Stimulated activated CD4-positive, alpha-beta T cell treated with anti-CD3 and anti-CD28 coated beads, Interleukin-2, amount 100 ng/mL, for 24 hours (primary cell): Measurements from ENCODE around the gene NCBP2L.
A peak's percentile ranks its signal among the peaks of the same experiment; 100 is the strongest.

ENCODE experiments used
- DNase-seq, 2 donors: peaks; one replicate each; pipeline ENCODE4 v3.0.0-alpha.2; 2020

The NCBP2L gene

DNA sequence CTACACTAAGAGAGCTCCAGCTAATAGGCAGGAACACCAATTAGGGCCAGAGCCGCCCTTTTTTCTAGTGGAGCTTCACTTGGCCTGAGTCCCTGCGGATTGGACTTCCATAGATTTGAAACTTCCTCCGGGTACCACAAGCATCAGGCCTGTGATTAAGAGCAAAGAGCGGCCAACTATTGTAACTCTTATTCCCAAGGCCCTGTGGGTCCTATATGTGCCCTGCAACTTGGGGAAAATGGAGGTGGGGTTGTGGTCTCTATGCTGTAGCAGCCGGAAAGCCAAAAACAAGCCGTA is at the start of gene NCBP2L:
NCBP2L (plus strand) TSS at position 198 of the 297 bp plus-strand sequence. CDS start 16,488 bp downstream, outside the sequence.
- DNase-seq, result no peak

DNA sequence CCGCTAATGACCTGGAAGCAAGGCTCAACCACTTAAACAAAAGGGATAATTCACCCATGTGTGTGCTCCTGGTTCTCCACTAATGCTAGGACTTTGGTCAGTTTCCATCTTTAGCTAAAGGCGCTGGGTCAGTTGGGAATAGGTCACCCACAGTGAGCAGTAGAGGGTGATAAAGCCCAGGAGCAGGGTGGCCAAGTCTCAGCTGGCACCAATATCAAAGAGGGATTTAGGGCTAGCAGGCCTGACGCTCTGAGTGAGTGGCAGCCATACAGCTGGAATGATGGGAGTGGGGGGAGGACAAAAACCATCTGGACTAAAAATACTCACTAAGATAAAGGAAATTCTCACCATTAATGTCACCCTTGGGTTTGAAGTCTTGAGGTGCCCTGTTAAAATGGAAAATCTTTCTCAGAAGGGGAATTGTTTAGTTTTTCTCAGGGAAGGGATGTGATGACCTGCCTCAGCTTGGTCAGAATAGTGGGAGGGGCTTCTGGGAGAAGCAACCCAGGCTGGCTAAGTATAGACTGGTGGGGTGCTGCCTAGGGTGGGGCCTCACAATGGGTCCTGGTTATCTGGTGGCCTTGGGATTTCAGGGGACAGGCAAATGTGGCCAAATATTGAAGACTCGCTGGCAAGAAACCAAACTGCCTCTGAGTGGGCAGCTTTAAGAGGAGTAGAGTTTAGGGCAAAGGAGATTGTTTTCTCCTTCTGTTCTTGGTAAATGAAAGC is 49.0 kb upstream of the NCBP2L start:
- no peak for DNase-seq

DNA sequence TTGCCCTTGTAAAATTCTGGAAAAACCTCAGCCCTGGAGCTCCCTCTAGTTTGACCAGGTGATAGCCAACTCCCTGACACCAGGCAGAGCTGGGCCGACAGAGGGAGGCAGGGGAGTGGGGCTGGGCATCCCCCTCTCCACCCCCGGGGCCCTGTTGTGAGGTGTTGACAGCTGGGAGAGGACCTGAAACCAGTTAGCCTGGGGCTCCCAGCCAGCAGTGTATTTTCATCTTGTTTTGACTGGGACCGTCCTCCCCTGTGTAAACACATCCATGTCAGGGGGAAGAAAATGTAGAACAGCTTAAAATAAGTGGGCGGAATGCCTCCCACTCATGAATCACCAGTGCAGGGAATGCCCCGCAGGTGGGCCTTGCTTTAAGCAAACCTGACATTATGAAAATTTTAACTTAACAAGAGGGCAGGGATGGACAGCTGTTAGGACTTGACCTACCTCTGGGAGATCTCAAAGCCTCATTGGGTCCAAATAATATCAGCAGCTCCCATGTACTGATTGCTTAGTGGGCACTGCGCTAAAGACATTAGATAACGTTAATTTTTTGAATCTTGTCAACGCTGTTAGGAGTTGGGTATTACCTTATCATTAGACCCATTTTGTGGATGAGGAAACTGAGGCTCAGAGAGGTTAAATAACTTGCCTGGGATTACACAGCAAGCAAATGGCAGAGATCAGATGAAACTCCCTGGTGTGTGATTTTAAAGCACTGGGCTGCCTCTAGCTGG is 47.8 kb upstream of the NCBP2L start:
- peak in 1 of 2 donors; percentile 19 for DNase-seq

DNA sequence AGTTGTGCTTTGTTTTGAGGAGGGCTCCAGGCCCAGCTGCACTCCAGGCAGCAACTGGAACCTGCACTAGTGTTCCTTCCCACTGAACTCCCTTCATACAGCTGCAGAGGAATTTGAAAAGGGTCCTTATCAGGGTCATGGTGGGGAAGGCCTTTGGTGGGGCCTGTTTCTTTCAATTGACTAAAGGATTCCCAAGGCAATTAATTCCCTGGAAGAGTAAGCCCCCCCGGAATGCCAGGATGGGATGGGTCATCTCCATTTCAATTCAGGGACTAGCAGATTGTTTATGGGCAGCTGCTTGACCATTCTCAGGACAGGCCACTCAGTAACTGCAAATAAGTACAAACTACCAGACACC is 47.3 kb upstream of the NCBP2L start:
- no peak for DNase-seq

DNA sequence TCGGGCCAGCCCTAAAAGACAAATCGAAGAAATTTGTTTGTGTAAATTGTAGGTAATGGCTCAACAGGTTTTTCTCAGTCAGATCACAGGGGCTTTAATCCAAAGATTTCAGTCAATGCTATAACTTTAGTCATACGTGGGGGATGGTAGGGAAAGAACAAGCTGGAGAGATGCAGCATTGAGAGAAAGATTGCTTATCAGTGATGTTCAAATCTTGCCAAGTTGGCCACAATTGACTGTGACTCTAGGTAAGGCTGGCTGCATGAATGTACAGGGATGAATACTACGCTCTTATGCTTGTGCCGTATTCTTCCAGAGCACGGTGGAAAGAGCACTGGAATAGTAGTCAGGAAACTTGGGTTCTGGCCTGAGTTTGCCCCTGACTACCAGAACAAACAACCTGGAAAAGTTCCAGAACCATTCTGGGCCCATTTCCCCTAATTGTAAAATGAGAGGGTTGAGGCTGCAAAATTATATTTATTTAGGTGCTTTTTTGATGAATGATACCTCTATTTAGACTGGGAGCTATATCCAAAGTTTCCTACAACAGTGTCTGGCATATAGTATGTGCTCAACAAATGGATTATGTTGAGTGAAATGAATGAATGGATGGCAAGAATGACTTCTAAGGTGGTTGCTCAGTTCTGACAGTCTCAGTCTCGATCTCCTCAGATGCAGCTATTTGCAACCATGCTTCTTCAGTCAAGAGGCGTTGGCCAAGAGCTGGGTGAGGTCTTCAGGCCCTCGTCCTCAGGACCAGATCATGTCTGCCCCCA is 46.4 kb upstream of the NCBP2L start:
- no peak for DNase-seq

DNA sequence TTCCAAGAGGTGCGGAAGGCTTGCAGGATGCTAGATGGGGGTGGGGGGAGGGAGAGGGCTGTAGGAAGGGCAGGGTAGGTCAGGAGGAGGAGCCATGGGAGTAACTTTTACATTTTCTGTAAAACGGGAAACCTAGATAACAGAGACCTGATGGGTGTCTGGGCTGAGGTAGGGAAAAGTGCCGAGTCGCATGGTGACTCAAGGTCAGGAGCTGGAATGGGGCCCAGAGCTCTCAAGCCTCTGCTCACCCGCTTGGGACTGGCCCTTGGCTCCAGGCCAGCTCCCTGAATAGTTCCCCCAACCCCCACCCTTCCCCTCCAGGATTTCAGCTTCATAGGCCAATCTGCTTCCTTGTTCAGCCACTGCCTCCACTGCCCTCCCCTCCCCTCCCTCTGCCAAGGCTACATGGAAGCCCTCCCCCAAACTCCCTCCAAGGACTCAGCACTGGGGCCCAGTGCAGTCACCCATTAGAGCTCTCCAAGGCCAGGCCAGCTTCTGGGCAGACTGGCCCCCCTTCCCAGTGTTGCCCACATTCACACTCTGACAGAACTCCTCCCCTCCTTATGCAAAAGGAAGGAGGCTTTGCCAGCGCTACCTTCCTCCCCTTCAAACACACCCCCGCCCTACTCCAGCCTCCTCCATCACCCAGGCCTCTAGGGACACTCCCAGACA is 45.6 kb upstream of the NCBP2L start:
- DNase-seq, result no peak

DNA sequence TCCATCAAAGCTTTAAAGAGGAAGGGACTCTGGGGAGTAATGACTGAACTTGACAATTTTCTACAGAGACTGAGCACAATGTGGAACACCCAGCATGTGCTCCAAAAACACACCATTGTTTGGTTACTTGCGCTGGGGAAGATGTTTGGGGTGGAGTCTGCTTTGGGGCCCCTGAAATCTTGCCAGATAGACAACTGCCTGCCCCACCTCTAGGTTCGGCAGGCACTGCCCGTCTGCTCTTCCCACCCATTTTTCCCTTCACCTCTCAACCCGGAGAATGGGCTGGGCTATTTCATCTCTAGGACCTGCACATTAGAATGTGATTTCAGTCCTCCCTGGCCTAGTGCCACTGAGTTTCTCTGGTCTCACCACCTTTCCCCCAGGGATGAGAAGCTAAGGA is 43.8 kb upstream of the NCBP2L start:
- DNase-seq, result no peak

DNA sequence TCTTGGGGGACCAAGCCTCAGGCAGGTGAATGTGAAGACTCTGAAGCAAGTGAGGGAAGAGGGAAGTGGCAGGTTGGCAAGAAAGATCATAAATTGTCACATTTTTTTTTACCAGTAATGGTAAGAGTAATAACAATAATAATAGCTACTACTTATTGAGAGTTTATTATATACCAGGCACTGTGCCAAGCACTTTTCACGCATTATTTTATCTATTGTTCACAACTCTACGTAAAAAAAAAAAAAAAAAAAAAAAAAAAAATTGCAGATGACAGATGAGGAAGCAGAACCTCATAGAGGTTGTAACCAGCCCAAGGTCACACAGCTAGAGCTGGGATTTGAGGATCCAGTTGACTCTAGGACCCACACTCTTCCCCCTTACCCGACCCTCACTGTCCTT is 42.9 kb upstream of the NCBP2L start:
- no peak for DNase-seq

DNA sequence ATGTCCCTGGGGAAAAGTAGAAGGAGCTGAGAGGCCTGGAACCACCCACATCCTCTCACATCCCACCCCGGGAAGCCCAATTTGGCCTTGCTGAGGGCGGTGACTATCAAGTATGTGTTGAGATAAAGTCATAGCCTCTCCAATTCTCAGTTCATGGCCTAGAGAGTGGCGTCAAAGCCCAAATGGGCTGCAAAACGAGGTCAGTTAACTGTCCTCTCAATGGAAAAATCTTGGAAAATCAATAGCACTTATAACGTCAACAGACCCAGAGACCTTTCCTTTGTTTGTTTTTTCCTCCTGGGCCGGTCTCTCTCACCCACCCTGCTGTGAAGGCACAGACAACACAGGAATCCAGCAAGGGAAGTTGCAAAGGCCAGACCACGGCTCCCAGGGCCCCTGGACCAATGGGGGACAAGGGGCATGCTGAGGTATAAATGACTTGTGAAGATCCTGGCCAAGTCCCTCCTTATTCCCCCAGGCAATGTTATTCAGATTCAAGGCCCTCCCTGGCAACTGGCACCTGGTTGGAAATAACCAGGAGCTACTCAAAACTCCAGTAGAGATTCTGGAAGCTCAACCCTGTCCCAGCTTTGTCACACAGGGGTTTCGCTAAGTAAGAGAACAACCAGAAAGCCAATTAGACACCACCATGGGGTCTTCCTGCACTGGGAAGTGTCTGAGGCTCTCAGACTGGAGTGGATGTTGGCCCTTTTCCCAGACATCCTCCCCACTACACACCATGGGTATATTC is 40.6 kb upstream of the NCBP2L start:
- DNase-seq, result no peak

DNA sequence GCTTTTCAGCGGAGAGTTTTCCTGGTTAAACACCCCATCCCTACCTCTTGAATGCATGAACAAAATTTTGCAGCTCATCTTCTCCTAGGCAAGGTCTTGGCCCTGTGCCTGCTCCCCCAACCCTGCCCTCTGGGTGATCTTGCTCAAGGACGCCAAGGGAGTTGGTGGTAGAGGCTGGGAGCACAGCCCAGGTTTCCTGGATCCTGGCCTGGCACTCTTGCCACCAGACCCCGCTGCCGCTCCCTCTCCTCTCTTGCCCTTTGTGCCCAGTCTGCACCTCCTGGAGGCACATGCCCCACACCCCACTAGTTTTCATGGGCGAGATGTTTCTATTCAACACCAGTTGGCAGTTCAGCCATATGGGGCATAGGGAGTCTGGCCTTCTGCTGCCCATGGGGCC is 39.3 kb upstream of the NCBP2L start:
- DNase-seq, result no peak

DNA sequence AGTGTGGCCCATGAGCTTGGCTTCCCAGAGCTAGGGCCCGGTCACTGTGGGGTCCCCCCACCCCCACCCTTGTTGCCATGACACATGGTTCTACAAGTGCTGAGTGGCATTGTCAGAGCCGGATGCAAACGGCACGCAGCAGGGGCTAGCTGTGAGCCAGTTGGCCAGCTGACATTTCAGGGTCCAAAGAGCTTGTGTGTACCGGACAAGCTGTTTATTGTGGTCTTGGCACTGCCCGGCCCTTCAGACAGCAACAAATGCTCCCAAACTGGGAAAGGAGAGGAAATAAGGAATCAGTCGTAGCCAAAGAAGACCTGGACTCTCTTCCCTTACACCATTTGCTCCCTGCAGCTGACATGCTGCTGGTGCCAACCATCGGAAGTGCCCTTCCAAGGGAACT is 38.8 kb upstream of the NCBP2L start:
- DNase-seq, result no peak

DNA sequence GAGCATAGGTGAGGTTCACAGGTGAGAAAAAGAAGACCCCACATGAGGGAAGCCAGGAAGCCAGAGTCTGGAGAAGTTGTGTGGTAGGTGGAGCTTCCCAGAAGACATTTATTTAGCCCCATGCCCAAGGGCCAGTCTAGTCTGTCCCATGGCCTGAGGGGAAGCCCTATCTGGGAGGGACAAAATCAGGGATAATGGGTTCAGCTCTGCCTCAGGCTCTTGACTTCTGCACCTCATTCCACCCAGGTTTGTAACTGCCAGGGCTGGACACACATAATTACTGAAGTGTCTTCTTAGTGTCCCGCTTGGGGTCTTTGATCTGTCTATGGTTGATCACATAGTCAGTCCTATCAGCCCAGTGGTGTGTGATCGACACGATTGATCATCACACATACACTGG is 38.0 kb upstream of the NCBP2L start:
- no peak for DNase-seq

DNA sequence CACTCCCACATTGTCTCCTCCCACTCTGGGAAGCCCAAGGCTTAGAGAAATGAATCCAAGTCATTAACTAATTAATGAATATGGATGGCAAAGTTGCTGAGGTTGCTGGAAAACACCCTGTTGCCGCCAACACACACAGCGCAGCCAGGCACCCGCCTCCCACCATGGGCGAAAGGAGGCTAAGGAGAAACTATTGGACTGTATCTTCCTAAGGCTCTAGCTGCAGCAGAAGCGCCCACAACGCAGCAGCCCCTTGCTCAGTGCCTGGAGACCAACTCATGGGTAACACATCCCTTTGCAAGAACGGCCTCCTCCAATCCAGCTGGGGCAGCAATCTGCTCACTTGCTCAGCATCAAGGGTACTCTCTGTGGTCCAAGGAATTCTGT is 36.1 kb upstream of the NCBP2L start:
- DNase-seq, result no peak

DNA sequence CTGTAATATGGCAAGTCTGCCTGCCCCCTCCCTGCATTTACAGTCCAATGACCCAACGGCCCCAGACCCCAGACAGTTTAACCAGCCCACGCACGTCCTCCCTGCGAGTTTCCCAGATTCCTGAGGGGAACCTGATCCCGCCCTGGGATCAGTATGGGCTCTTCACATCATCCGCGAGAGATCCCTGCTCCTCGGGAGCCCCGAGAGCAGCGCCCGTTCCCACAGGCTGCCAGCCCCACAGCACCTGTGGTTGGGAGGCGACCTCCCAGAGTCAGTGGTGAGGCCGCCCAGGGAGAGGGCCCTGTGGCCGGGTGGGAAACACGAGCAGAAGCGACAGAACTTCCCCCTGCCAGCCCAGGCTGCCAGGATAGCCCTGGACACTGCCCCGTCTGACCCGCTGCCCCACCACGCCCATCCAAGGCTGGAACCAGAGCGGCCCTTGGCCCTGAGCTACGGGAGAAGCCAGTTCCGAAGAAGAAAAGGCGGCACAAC is 34.8 kb upstream of the NCBP2L start:
- DNase-seq, result no peak

DNA sequence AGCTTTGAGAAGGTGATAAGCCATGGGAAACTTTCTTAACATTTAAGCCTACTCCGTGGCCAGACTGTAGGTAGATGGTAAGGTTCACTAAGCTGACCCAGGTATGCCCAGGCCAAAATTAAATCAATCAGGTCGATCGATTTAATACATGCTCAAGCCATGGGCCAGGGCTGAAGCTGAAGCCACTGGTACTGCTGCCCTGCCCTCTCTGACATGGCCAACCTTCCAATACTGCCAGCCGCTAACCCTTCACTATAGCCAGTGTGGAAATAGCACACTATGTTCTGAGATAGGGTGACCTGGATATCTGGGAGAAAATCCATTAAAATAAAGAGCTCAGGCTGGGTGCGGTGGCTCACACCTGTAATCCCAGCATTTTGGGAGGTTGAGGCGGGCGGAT is 33.5 kb upstream of the NCBP2L start:
- DNase-seq, result no peak

DNA sequence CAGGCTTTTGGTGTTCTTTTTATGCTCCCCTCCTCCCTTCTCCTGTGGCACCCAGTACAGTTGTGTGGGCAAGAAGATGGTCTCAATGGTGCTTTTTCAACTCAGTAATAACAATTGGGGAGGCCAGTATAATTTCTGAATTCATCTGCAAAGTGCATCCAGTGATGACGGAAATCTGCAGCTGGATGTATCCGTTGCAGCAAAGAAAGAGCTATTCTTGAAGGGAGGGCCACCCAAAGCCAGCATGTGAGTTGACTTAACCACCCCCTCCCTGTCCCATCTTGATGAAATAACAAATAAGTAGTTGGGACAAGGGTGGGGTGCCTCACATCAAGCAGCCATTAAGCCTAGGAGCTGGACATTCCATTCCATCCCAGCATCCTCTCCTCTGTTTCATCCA is 32.7 kb upstream of the NCBP2L start:
- DNase-seq, result no peak

DNA sequence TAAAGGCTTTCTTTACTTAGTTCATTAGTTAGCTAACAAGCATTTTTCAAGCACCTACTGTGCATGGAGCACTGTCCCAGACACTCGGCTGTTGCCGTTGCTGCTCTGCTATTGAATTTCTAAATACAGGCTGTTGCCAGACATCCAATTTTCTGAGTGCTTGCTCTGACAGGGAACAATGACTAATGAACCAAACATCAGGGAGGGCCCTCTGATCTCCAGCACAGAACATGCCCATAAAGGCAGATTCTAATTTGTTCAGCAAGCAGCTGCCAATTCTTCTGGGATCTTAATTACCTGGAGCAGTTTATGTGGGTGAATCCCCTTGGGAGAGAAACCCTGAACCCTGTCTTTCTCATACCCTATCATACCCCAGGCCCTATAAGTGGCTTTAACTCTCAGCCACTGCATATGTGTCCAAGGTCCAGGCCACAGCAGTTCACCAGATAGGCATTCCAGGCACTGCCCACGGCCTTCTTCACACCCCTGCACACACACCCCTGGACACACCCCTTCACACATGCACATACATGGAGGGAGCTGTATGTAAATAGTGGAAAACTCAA is 29.9 kb upstream of the NCBP2L start:
- no peak for DNase-seq

DNA sequence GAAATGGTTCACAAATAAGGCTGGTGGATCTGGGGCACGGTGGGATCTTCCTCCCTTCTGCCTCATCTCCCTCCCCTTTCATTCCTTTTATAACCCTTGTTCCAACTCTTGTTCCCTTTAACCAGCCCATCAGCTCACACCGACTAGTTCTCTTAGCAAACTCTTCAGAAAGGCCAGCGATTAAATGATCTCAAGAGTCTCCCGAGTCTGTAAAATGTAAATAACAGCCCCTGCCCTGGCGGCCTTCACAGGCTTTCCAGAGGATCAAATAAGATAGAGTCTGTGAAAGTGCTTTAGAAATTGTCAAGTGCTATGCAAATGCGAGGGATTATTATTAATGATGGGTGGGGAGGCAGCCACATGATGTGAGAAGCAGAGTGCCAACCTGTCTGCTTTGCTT is 29.0 kb upstream of the NCBP2L start:
- no peak for DNase-seq

DNA sequence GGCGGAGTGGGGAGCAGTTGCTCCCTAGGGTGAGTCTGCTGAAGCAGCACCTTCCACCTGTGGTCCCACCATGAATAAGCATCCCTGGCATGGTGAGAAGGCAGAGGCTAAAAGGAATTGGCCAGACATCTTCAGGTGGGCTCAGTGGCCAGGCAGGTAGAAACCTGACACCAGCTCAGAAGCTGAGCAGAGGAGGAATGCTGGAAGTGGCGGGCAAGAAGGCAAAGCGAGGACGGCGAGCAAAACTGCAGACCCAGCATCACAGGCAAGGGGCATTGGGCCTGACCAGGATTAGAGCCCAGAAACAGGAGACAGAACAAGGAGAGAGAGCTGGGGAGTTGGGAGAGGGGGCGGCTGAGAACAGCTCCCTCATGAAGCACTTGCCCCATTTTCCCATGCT is 27.3 kb upstream of the NCBP2L start:
- DNase-seq, result no peak

DNA sequence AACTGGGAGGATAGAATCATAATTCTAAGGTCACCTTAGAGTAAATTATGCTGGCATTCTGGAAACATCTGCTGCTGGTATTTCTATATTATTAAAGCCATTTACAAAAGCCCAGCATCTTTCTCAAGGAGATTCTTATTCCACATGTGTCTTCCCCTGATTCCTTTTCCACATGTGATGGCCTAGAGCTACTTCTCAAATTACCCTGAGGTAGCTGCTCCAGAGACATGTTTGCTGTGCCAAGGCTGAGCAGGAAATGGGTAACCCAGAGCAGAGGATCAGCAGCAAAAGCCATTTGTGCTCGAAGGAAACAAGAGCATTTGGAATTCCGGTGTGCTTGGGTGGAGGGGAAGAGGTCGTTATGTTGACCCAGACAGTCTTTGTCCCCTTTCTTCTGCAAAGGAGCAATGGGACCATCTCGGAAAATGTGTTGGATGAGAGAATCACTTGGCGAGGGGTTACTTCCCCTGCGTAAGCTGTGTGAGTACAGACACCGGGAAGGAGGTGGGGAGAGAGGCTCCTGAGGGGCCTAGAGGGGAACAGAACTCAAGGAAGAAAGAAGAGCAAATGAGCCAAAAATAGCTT is 26.6 kb upstream of the NCBP2L start:
- DNase-seq, result no peak

DNA sequence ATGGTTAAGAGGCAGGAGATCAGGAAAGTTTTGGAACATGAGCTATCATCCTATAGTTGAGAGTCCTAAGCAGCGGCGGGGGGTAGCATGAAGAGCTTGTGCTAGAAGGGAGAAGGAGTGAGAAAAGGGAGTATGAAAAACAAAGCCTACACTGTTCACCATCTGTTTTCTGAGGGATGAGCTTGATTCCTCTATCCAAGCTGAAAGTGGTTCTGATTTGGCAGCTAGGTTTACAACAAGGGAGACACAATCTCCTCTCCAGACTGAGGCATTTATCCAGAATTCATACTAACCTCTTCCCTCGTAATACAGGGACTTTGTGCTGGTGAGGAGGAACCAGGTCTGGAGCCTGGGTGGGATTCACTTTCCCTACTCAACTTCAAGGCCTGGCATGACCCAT is 25.5 kb upstream of the NCBP2L start:
- no peak for DNase-seq

DNA sequence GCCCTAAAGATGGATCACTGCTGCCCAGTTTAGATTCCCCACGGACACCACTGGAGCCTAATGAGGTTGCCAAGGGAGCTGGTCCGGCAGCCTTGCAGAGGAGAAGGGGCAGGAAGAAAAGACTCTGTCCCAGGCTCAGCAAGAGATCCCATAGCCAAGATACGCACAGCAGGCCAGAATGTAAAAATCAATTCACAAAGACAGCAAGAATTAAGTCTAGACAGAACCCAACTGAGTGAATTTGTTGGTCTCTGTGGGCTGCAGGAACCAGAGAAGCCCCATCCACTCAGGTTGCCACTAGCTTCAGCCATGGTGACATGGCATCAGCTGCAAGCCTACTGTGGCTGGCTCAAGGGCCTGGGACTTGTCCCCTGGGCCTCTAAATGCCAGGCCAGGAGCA is 24.8 kb upstream of the NCBP2L start:
- no peak for DNase-seq
